OCI-LY1 (cell line): ENCODE results near the gene ENG.

Source experiments
- EZH2 ChIP-seq: fragments of 200-600 bp; sonication (generic), shearing (Covaris generic); IDR thresholded peaks from 2 replicates; pipeline ENCODE4 v1.8.0; 2017; ENCODE audit warnings: borderline replicate concordance, mixed run types, mild to moderate bottlenecking, antibody characterized with exemption, low read length, moderate library complexity, mixed read lengths
- TF ChIP-seq, protein P1 (sequence below): fragments of 200-600 bp; sonication (generic), shearing (Covaris generic); IDR thresholded peaks from 2 replicates; pipeline ENCODE4 v1.5.1; 2017; ENCODE audit warnings: mild to moderate bottlenecking, antibody characterized with exemption, low read length, moderate library complexity, mixed read lengths

DNA sequence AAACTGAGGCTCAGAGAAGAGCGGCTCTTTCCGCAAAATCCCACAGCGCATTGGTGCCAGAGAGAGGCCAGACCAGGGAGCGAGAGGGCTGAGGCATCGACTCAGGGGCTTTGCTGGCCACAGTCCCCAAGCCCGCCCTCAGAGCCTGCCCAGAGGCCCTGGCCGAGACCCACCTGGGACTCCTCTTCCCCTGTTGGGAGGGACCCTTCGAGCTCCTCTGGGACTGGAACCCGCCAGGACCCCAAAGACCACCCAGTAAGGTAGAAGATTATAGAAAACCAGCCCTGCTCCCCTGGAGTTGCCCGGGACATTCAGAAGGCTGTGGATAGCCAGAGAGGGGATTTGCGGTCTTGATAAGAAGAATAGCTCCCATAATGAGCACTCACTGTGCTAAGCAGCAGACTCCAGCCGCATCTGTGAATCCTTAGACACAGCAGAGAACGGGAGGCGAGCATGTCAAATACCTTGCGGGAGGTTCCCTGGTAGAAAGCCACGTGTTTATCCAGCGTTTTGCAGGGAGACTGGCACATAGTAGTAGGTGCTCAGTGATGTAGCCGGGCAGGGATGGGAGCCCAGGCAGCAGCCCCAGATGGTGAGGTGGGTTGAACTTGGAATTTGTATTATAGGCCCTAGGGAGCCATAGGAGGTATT, 23.7 kb upstream of the ENG start:
- TF ChIP-seq, protein P1, sequence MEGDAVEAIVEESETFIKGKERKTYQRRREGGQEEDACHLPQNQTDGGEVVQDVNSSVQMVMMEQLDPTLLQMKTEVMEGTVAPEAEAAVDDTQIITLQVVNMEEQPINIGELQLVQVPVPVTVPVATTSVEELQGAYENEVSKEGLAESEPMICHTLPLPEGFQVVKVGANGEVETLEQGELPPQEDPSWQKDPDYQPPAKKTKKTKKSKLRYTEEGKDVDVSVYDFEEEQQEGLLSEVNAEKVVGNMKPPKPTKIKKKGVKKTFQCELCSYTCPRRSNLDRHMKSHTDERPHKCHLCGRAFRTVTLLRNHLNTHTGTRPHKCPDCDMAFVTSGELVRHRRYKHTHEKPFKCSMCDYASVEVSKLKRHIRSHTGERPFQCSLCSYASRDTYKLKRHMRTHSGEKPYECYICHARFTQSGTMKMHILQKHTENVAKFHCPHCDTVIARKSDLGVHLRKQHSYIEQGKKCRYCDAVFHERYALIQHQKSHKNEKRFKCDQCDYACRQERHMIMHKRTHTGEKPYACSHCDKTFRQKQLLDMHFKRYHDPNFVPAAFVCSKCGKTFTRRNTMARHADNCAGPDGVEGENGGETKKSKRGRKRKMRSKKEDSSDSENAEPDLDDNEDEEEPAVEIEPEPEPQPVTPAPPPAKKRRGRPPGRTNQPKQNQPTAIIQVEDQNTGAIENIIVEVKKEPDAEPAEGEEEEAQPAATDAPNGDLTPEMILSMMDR, result no peak
- TF ChIP-seq EZH2, result no peak
